ENCODE results near the gene NHSL2.

NHSL2 gene

GRCh38 chrX:72084114-72084513, 173.5 kb downstream of the NHSL2 start:
- TF ChIP-seq CTCF (IDR thresholded peaks at IDR 0.05; ENCODE audit: insufficient read depth, low read length, missing control alignments): no peak
- POLR2A ChIA-PET: no interaction called here
- CTCF ChIA-PET: no interaction called here
- DNase-seq (ENCODE audit: low read depth, low spot score): no peak
- no peak overlapping the region for H3K4me3 ChIP-seq (ENCODE audit: low read depth, low read length)

- no peak for DNase-seq (ENCODE audit: low read depth, low spot score)
- ChIA-PET POLR2A (no interaction called here), CTCF (no interaction called here)
- no peak overlapping the region for H3K4me3 ChIP-seq (ENCODE audit: low read depth, low read length)
- no peak for TF ChIP-seq CTCF (IDR thresholded peaks at IDR 0.05; ENCODE audit: insufficient read depth, low read length, missing control alignments)
These were observed 176.3 kb downstream of the NHSL2 start for GRCh38 chrX:72086995-72087394.

GRCh38 chrX:72088761-72089160, 178.1 kb downstream of the NHSL2 start:
- ChIA-PET POLR2A (no interaction called here), CTCF (no interaction called here)
- no peak overlapping the region for H3K4me3 ChIP-seq (ENCODE audit: low read depth, low read length)
- no peak for DNase-seq (ENCODE audit: low read depth, low spot score)
- TF ChIP-seq CTCF (IDR thresholded peaks at IDR 0.05; ENCODE audit: insufficient read depth, low read length, missing control alignments): no peak

GRCh38 chrX:72089254-72089653, 178.6 kb downstream of the NHSL2 start:
- ChIA-PET CTCF (no interaction called here), POLR2A (no interaction called here)
- DNase-seq (ENCODE audit: low read depth, low spot score): no peak
- no peak for TF ChIP-seq CTCF (IDR thresholded peaks at IDR 0.05; ENCODE audit: insufficient read depth, low read length, missing control alignments)
- H3K4me3 ChIP-seq (ENCODE audit: low read depth, low read length): no peak overlapping the region

GRCh38 chrX:72094894-72095293, 184.2 kb downstream of the NHSL2 start:
- ChIA-PET CTCF (no interaction called here), POLR2A (no interaction called here)

GRCh38 chrX:72095370-72095769, 184.7 kb downstream of the NHSL2 start:
- ChIA-PET POLR2A (no interaction called here), CTCF (no interaction called here)
- H3K4me3 ChIP-seq (ENCODE audit: low read depth, low read length): no peak overlapping the region
- no peak for TF ChIP-seq CTCF (IDR thresholded peaks at IDR 0.05; ENCODE audit: insufficient read depth, low read length, missing control alignments)
- DNase-seq (ENCODE audit: low read depth, low spot score): no peak

More at GRCh38 chrX:72094894-72095293, 184.2 kb downstream of the NHSL2 start:
- no peak for DNase-seq (ENCODE audit: low read depth, low spot score)
- no peak for TF ChIP-seq CTCF (IDR thresholded peaks at IDR 0.05; ENCODE audit: insufficient read depth, low read length, missing control alignments)
- H3K4me3 ChIP-seq (ENCODE audit: low read depth, low read length): no peak overlapping the region
